DND-41 (cell line): ENCODE data around the gene TNF.

Experiments
- ATAC-seq: fragments of 200-7000 bp; cut with Tn5 transposase; 3 replicates; pipeline ENCODE4 v1.9.1; 2021; ENCODE audit warnings: low read depth; ENCODE audit not compliant: insufficient read depth
- DNase-seq: peaks from one replicate; pipeline ENCODE4 v3.0.0-alpha.2; 2020
- H2AFZ ChIP-seq: 2 replicates; pipeline ENCODE4 v1.6.0; 2012; ENCODE audit warnings: low read depth, low read length
- H3K27ac ChIP-seq: 2 replicates; pipeline ENCODE4 v1.5.1; 2012; ENCODE audit warnings: low read length, inconsistent platforms
- H3K27me3 ChIP-seq: fragments of 200-600 bp; sonication (generic); 2 replicates; pipeline ENCODE4 v1.6.0; 2012; ENCODE audit warnings: low read length, mild to moderate bottlenecking, inconsistent platforms; ENCODE audit not compliant: insufficient read depth, poor library complexity
- H3K36me3 ChIP-seq: 2 replicates; pipeline ENCODE4 v1.5.1; 2012; ENCODE audit warnings: low read length, inconsistent platforms; ENCODE audit not compliant: insufficient read depth
- H3K4me1 ChIP-seq: 2 replicates; pipeline ENCODE4 v1.5.1; 2012; ENCODE audit warnings: mild to moderate bottlenecking, low read length; ENCODE audit not compliant: insufficient read depth
- H3K4me2 ChIP-seq: 2 replicates; pipeline ENCODE4 v1.6.0; 2012; ENCODE audit warnings: mild to moderate bottlenecking, moderate library complexity, low read length, inconsistent platforms; ENCODE audit not compliant: insufficient read depth
- H3K4me3 ChIP-seq, 2 experiments: fragments of 200-600 bp in 1 of 2; shearing (Covaris generic) in 1 of 2; 2 replicates each; pipeline ENCODE4 v1.5.1; 2012 to 2016; ENCODE audit warnings: inconsistent platforms in 2 of 2, low read length in 2 of 2, mild to moderate bottlenecking in 2 of 2, low read depth in 1 of 2, moderate library complexity in 1 of 2
- H3K79me2 ChIP-seq: 2 replicates; pipeline ENCODE4 v1.6.0; 2012; ENCODE audit warnings: low read length, inconsistent platforms; ENCODE audit not compliant: insufficient read depth
- H3K9ac ChIP-seq: 2 replicates; pipeline ENCODE4 v1.6.0; 2012; ENCODE audit warnings: low read depth, mild to moderate bottlenecking, inconsistent platforms, low read length, moderate library complexity
- H3K9me3 ChIP-seq: 2 replicates; pipeline ENCODE4 v1.5.1; 2012; ENCODE audit warnings: low read length, moderate library complexity, mild to moderate bottlenecking, inconsistent platforms; ENCODE audit not compliant: insufficient read depth, severe bottlenecking
- H4K20me1 ChIP-seq: 2 replicates; pipeline ENCODE4 v1.6.0; 2012; ENCODE audit warnings: low read length; ENCODE audit not compliant: insufficient read depth
- CTCF ChIP-seq: IDR thresholded peaks from 2 replicates; pipeline ENCODE4 v1.5.1; 2012; ENCODE audit warnings: borderline replicate concordance, low read length, moderate library complexity, mild to moderate bottlenecking; ENCODE audit not compliant: poor library complexity, severe bottlenecking; ENCODE audit errors: extremely low read depth
- EZH2 ChIP-seq: IDR thresholded peaks from 3 replicates; pipeline ENCODE4 v1.6.1; 2012; ENCODE audit warnings: borderline replicate concordance, low read depth, mild to moderate bottlenecking, moderate library complexity, low read length, inconsistent platforms; ENCODE audit not compliant: severe bottlenecking

TNF gene

GRCh38 chr6:31545291-31545690, 30.1 kb upstream of the TNF start:
- H3K27me3 ChIP-seq, result no peaks in the 10 kb centered on the region
- H3K36me3 ChIP-seq, result peaks cover 32% of the 10 kb centered on the region
- no peak overlapping the region for H2AFZ ChIP-seq
- H3K4me3 ChIP-seq, result no peak overlapping the region
- TF ChIP-seq CTCF, result no peak
- no peak for TF ChIP-seq EZH2
- H3K27ac ChIP-seq, result no peak overlapping the region
- no peak overlapping the region; the same call in 1 of the 2 replicates for H3K9ac ChIP-seq
- H3K79me2 ChIP-seq, result peaks cover 64% of the 10 kb centered on the region
- DNase-seq (no peak), ATAC-seq (no peak)
- no peak overlapping the region for H3K4me2 ChIP-seq
- peaks cover 8% of the 10 kb centered on the region for H4K20me1 ChIP-seq
- H3K4me1 ChIP-seq, result peaks cover 57% of the 10 kb centered on the region
- H3K9me3 ChIP-seq, result no peaks in the 10 kb centered on the region

GRCh38 chr6:31546339-31546957, 28.9 kb upstream of the TNF start, which contains the start of gene ATP6V1G2:
Gene ATP6V1G2 (minus strand): TSS chr6:31546608. CDS start chr6:31546559, 49 bp downstream.
- peaks cover 56% of the 10 kb centered on the region for H3K4me1 ChIP-seq
- peak; percentile 71 for ATAC-seq

GRCh38 chr6:31546958-31547726, 28.2 kb upstream of the TNF start, which contains the start of gene NFKBIL1:
Gene NFKBIL1 (plus strand): TSS chr6:31547608. CDS start chr6:31547695, 87 bp downstream.
- H2AFZ ChIP-seq, result peak within 1 kb of the TSS; percentile 75
- H4K20me1 ChIP-seq, result no peaks in the 10 kb centered on the region
- peaks cover 31% of the 10 kb centered on the region for H3K36me3 ChIP-seq
- no peaks in the 10 kb centered on the region for H3K27me3 ChIP-seq
- H3K4me1 ChIP-seq, result peaks cover 56% of the 10 kb centered on the region
- peaks cover 55% of the 10 kb centered on the region for H3K79me2 ChIP-seq
- ATAC-seq, result peak; percentile 87
- peak within 1 kb of the TSS; percentile 41 to 63; a peak in 3 of 4 replicates for H3K4me3 ChIP-seq
- H3K27ac ChIP-seq, result peak within 1 kb of the TSS; percentile 62
- H3K4me2 ChIP-seq, result peak within 1 kb of the TSS; percentile 84
- TF ChIP-seq CTCF, result no peak
- no peak for TF ChIP-seq EZH2
- DNase-seq, result peak; percentile 98
- H3K9ac ChIP-seq, result peak within 1 kb of the TSS; percentile 67
- no peaks in the 10 kb centered on the region for H3K9me3 ChIP-seq

More at GRCh38 chr6:31546339-31546957, 28.9 kb upstream of the TNF start, which contains the start of gene ATP6V1G2:
- H3K9ac ChIP-seq, result peak within 1 kb of the TSS; percentile 67
- TF ChIP-seq EZH2 (no peak), CTCF (peak; percentile 100)
- peaks cover 31% of the 10 kb centered on the region for H3K36me3 ChIP-seq
- H3K4me2 ChIP-seq, result peak within 1 kb of the TSS; percentile 84
- DNase-seq, result peak; percentile 95
- H3K79me2 ChIP-seq, result peaks cover 60% of the 10 kb centered on the region
- no peaks in the 10 kb centered on the region; the same call in 1 of the 2 replicates for H4K20me1 ChIP-seq
- peak within 1 kb of the TSS; percentile 75 for H2AFZ ChIP-seq
- H3K27me3 ChIP-seq, result no peaks in the 10 kb centered on the region
- peak within 1 kb of the TSS; percentile 41 to 63; a peak in 3 of 4 replicates for H3K4me3 ChIP-seq
- peak within 1 kb of the TSS; percentile 62 for H3K27ac ChIP-seq
- H3K9me3 ChIP-seq, result no peaks in the 10 kb centered on the region
